Measurements from ENCODE around the gene GMDS. TPM values are rescaled to one million over a fixed set of nuclear protein-coding genes. Genes with fewer than 3 reads are reported as not detected.

GMDS gene
- total RNA-seq, 1 experiment from 2014 or later: 35.0 TPM

- H3K36me3 Mint-ChIP-seq: peaks cover 22% of the 10 kb centered on the region
- CTCF ChIA-PET: interaction anchor here (0.6 kb wide), 1 partner anchor 31 kb away, joined by 3 read pairs; no protein-coding TSS in a partner anchor
- H3K4me1 Mint-ChIP-seq: 0 out of 2 replicates have a peak, but pooled peaks cover 2% of the 10 kb centered on the region
- H3K4me3 Mint-ChIP-seq: no peak overlapping the region
- DNase-seq (ENCODE audit: low spot score) (no peak), ATAC-seq (no peak)
- H3K27ac Mint-ChIP-seq: no peak overlapping the region
- peaks cover 24% of the 10 kb centered on the region for H3K9me3 Mint-ChIP-seq
- no peaks in the 10 kb centered on the region for H3K27me3 Mint-ChIP-seq (ENCODE audit: low read depth)
- TF ChIP-seq, protein P1, sequence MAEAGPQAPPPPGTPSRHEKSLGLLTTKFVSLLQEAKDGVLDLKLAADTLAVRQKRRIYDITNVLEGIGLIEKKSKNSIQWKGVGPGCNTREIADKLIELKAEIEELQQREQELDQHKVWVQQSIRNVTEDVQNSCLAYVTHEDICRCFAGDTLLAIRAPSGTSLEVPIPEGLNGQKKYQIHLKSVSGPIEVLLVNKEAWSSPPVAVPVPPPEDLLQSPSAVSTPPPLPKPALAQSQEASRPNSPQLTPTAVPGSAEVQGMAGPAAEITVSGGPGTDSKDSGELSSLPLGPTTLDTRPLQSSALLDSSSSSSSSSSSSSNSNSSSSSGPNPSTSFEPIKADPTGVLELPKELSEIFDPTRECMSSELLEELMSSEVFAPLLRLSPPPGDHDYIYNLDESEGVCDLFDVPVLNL (CRISPR knock-in tag; IDR thresholded peaks at IDR 0.05; ENCODE audit: borderline replicate concordance, low read depth): no peak
- TF ChIP-seq, protein P2, sequence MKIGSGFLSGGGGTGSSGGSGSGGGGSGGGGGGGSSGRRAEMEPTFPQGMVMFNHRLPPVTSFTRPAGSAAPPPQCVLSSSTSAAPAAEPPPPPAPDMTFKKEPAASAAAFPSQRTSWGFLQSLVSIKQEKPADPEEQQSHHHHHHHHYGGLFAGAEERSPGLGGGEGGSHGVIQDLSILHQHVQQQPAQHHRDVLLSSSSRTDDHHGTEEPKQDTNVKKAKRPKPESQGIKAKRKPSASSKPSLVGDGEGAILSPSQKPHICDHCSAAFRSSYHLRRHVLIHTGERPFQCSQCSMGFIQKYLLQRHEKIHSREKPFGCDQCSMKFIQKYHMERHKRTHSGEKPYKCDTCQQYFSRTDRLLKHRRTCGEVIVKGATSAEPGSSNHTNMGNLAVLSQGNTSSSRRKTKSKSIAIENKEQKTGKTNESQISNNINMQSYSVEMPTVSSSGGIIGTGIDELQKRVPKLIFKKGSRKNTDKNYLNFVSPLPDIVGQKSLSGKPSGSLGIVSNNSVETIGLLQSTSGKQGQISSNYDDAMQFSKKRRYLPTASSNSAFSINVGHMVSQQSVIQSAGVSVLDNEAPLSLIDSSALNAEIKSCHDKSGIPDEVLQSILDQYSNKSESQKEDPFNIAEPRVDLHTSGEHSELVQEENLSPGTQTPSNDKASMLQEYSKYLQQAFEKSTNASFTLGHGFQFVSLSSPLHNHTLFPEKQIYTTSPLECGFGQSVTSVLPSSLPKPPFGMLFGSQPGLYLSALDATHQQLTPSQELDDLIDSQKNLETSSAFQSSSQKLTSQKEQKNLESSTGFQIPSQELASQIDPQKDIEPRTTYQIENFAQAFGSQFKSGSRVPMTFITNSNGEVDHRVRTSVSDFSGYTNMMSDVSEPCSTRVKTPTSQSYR (CRISPR knock-in tag; IDR thresholded peaks at IDR 0.05): no peak
- no peak for TF ChIP-seq ELF4 (CRISPR knock-in tag; IDR thresholded peaks at IDR 0.05; ENCODE audit: low read depth)
- TF ChIP-seq, protein P3, sequence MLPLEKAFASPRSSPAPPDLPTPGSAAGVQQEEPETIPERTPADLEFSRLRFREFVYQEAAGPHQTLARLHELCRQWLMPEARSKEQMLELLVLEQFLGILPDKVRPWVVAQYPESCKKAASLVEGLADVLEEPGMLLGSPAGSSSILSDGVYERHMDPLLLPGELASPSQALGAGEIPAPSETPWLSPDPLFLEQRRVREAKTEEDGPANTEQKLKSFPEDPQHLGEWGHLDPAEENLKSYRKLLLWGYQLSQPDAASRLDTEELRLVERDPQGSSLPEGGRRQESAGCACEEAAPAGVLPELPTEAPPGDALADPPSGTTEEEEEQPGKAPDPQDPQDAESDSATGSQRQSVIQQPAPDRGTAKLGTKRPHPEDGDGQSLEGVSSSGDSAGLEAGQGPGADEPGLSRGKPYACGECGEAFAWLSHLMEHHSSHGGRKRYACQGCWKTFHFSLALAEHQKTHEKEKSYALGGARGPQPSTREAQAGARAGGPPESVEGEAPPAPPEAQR (CRISPR knock-in tag; IDR thresholded peaks at IDR 0.05): no peak
- no peak for TF ChIP-seq RORB (CRISPR knock-in tag; IDR thresholded peaks at IDR 0.05)
- no peak for TF ChIP-seq MYBL2 (CRISPR knock-in tag; IDR thresholded peaks at IDR 0.05)
- no peak for TF ChIP-seq ZNF232 (CRISPR knock-in tag; IDR thresholded peaks at IDR 0.05)
- TF ChIP-seq TEAD4 (CRISPR knock-in tag; IDR thresholded peaks at IDR 0.05): no peak
- no peak for TF ChIP-seq TEAD1 (CRISPR knock-in tag; IDR thresholded peaks at IDR 0.05)
- no peak for TF ChIP-seq MXD4 (CRISPR knock-in tag; IDR thresholded peaks at IDR 0.05; ENCODE audit: borderline replicate concordance)
- TF ChIP-seq, protein P4, sequence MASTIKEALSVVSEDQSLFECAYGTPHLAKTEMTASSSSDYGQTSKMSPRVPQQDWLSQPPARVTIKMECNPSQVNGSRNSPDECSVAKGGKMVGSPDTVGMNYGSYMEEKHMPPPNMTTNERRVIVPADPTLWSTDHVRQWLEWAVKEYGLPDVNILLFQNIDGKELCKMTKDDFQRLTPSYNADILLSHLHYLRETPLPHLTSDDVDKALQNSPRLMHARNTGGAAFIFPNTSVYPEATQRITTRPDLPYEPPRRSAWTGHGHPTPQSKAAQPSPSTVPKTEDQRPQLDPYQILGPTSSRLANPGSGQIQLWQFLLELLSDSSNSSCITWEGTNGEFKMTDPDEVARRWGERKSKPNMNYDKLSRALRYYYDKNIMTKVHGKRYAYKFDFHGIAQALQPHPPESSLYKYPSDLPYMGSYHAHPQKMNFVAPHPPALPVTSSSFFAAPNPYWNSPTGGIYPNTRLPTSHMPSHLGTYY (CRISPR knock-in tag; IDR thresholded peaks at IDR 0.05): no peak
- TF ChIP-seq, protein P5, sequence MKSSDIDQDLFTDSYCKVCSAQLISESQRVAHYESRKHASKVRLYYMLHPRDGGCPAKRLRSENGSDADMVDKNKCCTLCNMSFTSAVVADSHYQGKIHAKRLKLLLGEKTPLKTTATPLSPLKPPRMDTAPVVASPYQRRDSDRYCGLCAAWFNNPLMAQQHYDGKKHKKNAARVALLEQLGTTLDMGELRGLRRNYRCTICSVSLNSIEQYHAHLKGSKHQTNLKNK (CRISPR knock-in tag; IDR thresholded peaks at IDR 0.05): no peak
- no peak for TF ChIP-seq HMGXB4 (CRISPR knock-in tag; IDR thresholded peaks at IDR 0.05)
- TF ChIP-seq EMX1 (CRISPR knock-in tag; IDR thresholded peaks at IDR 0.05): no peak
- TF ChIP-seq RELA (CRISPR knock-in tag; IDR thresholded peaks at IDR 0.05; ENCODE audit: borderline replicate concordance): no peak
- TF ChIP-seq MAX (CRISPR knock-in tag; IDR thresholded peaks at IDR 0.05): no peak
- TF ChIP-seq TCF7 (CRISPR knock-in tag; IDR thresholded peaks at IDR 0.05; ENCODE audit: low read depth): no peak
- POLR2A ChIA-PET: no interaction called here
Observed at GRCh38 chr6:1849691-1850090, 395.7 kb downstream of the GMDS start.

GRCh38 chr6:1848752-1849151 is 396.7 kb downstream of the GMDS start:
- DNase-seq (ENCODE audit: low spot score): no peak
- H3K4me1 Mint-ChIP-seq: no peaks in the 10 kb centered on the region
- no peak overlapping the region for H3K27ac Mint-ChIP-seq
- peaks cover 25% of the 10 kb centered on the region for H3K36me3 Mint-ChIP-seq
- H3K27me3 Mint-ChIP-seq (ENCODE audit: low read depth): no peaks in the 10 kb centered on the region
- ChIA-PET POLR2A (no interaction called here), CTCF (no interaction called here)
- peaks cover 29% of the 10 kb centered on the region for H3K9me3 Mint-ChIP-seq
- no peak for ATAC-seq
- H3K4me3 Mint-ChIP-seq: no peak overlapping the region
- no peak for TF ChIP-seq ETV6 (CRISPR knock-in tag; IDR thresholded peaks at IDR 0.05)
- no peak for TF ChIP-seq ZNF671 (CRISPR knock-in tag; IDR thresholded peaks at IDR 0.05)
- TF ChIP-seq, protein P6, sequence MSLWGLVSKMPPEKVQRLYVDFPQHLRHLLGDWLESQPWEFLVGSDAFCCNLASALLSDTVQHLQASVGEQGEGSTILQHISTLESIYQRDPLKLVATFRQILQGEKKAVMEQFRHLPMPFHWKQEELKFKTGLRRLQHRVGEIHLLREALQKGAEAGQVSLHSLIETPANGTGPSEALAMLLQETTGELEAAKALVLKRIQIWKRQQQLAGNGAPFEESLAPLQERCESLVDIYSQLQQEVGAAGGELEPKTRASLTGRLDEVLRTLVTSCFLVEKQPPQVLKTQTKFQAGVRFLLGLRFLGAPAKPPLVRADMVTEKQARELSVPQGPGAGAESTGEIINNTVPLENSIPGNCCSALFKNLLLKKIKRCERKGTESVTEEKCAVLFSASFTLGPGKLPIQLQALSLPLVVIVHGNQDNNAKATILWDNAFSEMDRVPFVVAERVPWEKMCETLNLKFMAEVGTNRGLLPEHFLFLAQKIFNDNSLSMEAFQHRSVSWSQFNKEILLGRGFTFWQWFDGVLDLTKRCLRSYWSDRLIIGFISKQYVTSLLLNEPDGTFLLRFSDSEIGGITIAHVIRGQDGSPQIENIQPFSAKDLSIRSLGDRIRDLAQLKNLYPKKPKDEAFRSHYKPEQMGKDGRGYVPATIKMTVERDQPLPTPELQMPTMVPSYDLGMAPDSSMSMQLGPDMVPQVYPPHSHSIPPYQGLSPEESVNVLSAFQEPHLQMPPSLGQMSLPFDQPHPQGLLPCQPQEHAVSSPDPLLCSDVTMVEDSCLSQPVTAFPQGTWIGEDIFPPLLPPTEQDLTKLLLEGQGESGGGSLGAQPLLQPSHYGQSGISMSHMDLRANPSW (CRISPR knock-in tag; conservative IDR thresholded peaks at IDR 0.05; ENCODE audit: low read depth): no peak
- TF ChIP-seq, protein P3 (CRISPR knock-in tag; IDR thresholded peaks at IDR 0.05): no peak
- TF ChIP-seq ZNF396 (CRISPR knock-in tag; IDR thresholded peaks at IDR 0.05; ENCODE audit: borderline replicate concordance): no peak
- no peak for TF ChIP-seq ZNF416 (CRISPR knock-in tag; IDR thresholded peaks at IDR 0.05)
- no peak for TF ChIP-seq SMAD3 (CRISPR knock-in tag; IDR thresholded peaks at IDR 0.05; ENCODE audit: borderline replicate concordance)

Measured in WTC11 (cell line).